Parietal lobe (tissue), 1 donor: Measurements from ENCODE around the gene TRIM5. TPM values are rescaled to one million over a fixed set of nuclear protein-coding genes. Genes with fewer than 3 reads are reported as not detected.

Experiments used
- total RNA-seq: library from RNA; depleted of rRNA; stranded (reverse); fragments of >200 nt; gene quantifications from one replicate; pipeline ENCODE4 v1.2.3, GENCODE V29; 2014

TRIM5 gene, protein sequence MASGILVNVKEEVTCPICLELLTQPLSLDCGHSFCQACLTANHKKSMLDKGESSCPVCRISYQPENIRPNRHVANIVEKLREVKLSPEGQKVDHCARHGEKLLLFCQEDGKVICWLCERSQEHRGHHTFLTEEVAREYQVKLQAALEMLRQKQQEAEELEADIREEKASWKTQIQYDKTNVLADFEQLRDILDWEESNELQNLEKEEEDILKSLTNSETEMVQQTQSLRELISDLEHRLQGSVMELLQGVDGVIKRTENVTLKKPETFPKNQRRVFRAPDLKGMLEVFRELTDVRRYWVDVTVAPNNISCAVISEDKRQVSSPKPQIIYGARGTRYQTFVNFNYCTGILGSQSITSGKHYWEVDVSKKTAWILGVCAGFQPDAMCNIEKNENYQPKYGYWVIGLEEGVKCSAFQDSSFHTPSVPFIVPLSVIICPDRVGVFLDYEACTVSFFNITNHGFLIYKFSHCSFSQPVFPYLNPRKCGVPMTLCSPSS
- total RNA-seq, result 6.6 TPM

DNA sequence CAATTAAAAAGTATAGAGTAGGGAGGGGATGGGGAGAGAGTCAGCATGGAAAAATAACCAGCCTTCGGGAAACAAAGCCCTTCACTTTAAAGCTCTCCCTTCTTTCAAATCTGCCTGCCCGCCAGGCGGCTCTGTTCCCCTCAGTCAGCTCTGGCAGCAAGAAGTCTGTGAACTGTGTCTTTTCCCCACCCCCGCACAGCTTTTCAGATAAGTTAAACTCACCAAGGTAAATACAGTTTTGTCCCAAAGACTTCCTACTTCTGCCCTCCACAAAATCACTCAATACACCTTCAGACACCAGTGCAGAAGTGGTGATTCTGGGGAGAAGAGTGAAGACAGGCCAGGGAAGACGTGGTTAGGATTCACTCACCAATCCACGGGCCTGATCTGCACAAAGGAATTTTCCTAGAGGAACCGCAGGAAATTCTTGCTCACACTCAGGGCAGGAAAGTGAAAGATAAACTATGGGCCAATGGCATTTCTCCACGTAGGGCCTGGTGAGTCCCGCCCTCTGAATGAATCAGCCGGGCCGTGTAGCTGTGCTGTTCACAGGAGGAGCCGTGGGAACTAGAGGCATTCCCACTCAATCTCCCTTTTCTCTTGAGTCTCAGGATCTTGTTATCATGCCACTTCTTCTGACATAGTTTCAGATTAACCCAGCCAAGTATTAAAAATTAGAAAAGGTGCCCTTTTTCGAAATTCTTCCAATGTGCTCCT lies at the start of gene TRIM5:
TSS of gene TRIM5 (minus strand) at position 429 of the 717 bp plus-strand sequence. CDS start 4,897 bp downstream, outside the sequence.

DNA sequence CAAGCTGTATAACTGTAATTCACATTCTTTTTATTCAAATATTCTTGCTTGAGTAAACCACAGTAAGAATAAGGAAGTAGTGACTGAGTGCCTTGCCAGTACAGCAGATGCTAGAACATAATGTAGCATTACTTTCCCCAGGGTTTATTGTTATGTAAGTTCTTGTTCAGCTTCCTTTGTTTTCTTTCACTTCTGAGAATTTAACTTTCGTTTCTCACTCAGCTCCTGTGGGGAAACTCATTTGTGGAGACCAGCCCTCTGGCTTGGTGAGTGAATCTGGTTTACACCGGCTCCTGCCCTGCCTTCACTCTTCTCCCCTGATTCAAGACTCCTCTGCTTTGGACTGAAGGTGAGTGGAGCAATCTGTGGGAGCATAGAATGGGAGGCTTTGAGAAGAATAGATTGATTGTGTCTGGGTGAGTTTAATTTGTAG lies 4.7 kb upstream of the TRIM5 start, which contains the start of gene TRIM22:
TSS of gene TRIM22 (plus strand) at position 240 of the 433 bp plus-strand sequence. CDS start 6,443 bp downstream, outside the sequence.

DNA sequence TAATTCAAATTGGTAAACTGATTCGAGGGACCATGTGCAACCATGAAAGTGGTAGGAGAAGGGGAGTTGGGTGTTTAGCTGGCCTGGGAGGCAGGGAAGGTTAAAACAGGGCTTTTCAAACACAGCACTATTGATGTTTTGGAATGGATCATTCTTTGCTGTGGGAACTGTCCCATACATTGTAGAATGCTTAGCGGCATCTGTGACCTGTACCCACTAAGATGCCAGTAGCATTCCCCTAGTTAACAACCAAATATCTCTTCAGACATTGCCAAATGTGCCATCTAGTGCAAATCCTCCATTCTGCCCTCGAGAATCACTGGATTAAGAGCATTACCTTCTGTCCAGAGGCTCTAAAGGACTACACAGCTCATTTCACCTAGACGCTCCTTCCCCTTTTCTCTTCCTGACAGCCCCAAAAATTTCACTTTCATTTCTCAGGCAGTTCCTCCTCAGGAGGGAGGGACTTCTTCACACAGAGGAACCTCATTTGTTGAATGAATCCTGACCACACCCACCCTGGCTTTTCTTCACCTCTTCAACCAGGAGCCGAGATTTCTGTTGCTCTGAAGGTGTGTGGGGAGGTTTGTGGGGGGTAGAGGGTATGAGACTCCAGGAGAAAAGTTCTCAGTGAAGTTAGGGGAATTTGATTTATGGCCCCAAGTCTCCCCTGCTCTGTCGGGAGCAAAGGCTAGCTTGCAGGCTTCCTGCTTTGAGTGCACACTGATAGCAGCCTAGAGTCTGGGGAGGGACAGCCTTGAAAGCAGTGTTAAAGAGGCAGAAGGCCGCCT lies 60.2 kb downstream of the TRIM5 start, which contains the start of gene TRIM34:
TSS of gene TRIM34 (plus strand) at position 513 of the 791 bp plus-strand sequence. CDS start 7,331 bp downstream, outside the sequence.

Other genes with a start within 250 kb of the TRIM5 start
- gene OR51I1, start 243.6 kb downstream of the TRIM5 start, total RNA-seq, result 2.5 TPM
- not detected for gene OR51I2, start 235.8 kb downstream of the TRIM5 start, total RNA-seq
- not detected for gene OR52D1, start 196.4 kb downstream of the TRIM5 start, total RNA-seq
- gene UBQLN3, start 175.1 kb downstream of the TRIM5 start, total RNA-seq, result 1.3 TPM
- 1.9 TPM for gene UBQLNL, start 168.4 kb downstream of the TRIM5 start, total RNA-seq
- gene OR52H1, start 136.5 kb downstream of the TRIM5 start, total RNA-seq, result 3.8 TPM
- gene OR52B6, start 104.2 kb downstream of the TRIM5 start, total RNA-seq, result not detected
- 0.31 TPM for gene TRIM6, start 88.4 kb downstream of the TRIM5 start, total RNA-seq
- gene TRIM34, start 60.1 kb downstream of the TRIM5 start, total RNA-seq, result 1.6 TPM
- 20.7 TPM for gene TRIM22, start 4.7 kb upstream of the TRIM5 start, total RNA-seq
- gene OR56B1, start 51.4 kb upstream of the TRIM5 start, total RNA-seq, result not detected
- gene OR52N4, start 69.2 kb upstream of the TRIM5 start, total RNA-seq, result 0.63 TPM
- 0.63 TPM for gene OR52N5, start 98.3 kb upstream of the TRIM5 start, total RNA-seq
- 0.94 TPM for gene OR52N1, start 106.2 kb upstream of the TRIM5 start, total RNA-seq
- not detected for gene OR52N2, start 123.8 kb upstream of the TRIM5 start, total RNA-seq
- gene OR52E6, start 156.8 kb upstream of the TRIM5 start, total RNA-seq, result 0.94 TPM
- gene OR52E8, start 172.6 kb upstream of the TRIM5 start, total RNA-seq, result 0.63 TPM
- gene OR52E4, start 195.6 kb upstream of the TRIM5 start, total RNA-seq, result not detected
- gene OR52E5, start 208.1 kb upstream of the TRIM5 start, total RNA-seq, result not detected